ENCODE data around the gene CALR3.

Gene CALR3

DNA sequence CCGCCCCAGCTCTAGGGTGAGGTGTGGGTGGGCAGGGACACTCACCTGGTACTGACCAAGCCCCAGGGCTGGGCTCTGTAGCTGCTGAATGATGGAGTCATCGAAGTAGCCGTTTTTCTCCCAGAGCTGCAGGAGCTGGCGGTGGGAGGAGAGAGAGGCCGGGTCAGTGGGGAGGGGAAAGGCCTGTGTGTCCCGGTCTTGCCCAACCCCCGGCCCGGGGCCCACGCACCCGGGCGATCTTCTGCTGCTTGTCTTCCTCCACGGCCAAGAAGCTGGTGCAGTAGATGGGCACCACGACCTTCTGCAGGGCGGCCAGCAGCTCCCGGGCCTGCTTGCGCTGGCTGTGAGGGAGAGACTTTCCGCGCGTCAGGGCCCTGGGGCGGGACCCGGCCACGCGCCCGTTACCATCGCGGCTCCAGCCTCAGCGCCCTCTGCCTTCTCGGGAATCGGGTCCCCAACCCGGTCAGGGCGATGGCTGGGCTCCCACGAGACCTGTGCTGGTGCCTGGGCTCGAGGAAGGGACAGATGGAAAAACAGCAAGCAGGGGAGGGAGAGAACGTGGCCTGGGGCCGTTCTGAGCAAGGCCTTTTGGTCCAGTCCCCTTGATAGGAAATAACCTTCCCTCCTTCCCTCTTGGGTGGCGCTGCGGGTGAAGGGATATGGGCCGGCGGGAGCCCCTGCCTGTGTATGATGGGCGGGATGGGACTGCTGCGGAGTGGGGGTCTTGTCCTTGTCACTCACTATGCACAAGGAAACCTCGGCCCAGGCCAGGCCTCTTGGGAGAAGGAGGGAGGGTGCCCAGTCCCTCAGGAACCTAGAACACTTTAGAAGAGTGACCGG, 34.8 kb upstream of the CALR3 start:
- no peak for TF ChIP-seq ZNF274 (IDR thresholded peaks at IDR 0.05; ENCODE audit: low read depth, low read length)

GRCh38 chr19:16529466-16530144, 33.6 kb upstream of the CALR3 start:
- TF ChIP-seq ZNF274 (IDR thresholded peaks at IDR 0.05; ENCODE audit: low read depth, low read length) = no peak
- H3K4me3 ChIP-seq (ENCODE audit: low read length) = no peak overlapping the region

More for the DNA sequence above, 34.8 kb upstream of the CALR3 start:
- no peak overlapping the region for H3K4me3 ChIP-seq (ENCODE audit: low read length)

- no peak for TF ChIP-seq ZNF274 (IDR thresholded peaks at IDR 0.05; ENCODE audit: low read depth, low read length)
- no peak overlapping the region for H3K4me3 ChIP-seq (ENCODE audit: low read length)
These were observed 32.1 kb upstream of the CALR3 start for GRCh38 chr19:16527971-16528521.

DNA sequence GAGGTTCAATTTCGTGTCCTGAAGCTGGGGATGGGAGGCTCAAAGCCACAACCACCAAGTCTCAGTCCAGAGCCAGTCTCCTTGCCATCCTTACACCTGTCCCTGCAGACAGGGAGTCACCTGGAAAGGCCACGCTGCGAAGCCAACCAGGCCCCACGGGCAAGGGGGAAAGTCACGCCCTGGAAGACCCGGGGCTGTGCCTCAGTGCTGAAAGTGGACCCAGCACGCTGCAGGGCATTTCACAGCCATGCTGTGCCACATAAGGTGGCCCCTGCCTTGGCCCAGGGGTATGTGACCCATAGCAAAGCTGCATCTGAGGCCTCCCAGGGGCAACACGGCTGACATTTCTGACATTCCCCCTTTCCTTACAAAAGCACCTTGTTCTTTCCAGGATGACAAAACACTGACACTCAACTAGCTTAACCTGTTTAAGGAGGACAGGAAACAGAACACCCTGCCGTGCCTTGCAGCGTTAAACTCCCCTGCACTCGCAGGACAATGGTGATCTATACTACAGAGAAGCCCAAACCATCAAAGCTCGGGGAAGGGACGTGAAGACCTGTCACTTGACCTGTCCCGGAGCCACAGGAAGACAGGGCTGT, 31.5 kb upstream of the CALR3 start:
- H3K4me3 ChIP-seq (ENCODE audit: low read length) = no peak overlapping the region
- no peak for TF ChIP-seq ZNF274 (IDR thresholded peaks at IDR 0.05; ENCODE audit: low read depth, low read length)

GRCh38 chr19:16525751-16526481, 29.9 kb upstream of the CALR3 start:
- no peak overlapping the region for H3K4me3 ChIP-seq (ENCODE audit: low read length)
- TF ChIP-seq ZNF274 (IDR thresholded peaks at IDR 0.05; ENCODE audit: low read depth, low read length) = no peak

DNA sequence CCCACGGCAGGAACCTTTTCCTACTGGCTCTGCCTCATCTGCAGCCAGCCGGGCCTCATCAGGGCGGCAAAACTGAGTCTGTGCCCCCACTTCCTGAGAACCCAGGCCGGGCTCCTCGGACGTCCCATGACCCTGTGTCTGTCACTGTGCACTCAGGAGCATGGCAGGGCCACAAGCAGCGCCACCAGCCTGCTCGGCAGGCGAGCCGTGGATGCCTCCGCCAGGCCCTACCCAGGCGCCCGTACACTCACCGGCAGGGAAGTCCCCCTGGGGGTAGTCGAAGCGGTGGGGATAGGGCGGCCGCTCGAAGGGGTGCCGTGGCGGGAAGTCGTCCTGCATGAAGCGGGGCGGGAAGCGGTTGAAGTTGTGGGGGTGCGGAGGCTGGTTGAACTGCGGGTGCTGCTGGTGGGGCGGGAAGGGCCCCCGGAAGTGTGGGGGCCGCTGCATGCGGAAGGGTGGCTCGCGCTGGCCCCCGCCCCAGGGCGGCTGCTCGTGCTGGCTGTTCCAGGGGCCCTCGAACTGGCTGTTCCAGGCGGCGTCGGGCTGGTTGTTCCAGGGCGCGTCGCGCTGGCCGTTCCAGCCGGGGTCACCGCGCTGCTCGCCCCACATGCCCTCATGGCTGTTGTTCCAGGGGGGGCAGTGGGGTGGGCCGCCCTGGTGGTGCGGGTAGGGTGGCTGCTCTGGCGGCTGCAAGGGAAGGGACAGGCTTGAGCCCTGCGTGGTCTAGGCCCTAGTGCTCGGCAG, 29.2 kb upstream of the CALR3 start:
- no peak overlapping the region for H3K4me3 ChIP-seq (ENCODE audit: low read length)
- no peak for TF ChIP-seq ZNF274 (IDR thresholded peaks at IDR 0.05; ENCODE audit: low read depth, low read length)

- H3K4me3 ChIP-seq (ENCODE audit: low read length) = no peak overlapping the region
- TF ChIP-seq ZNF274 (IDR thresholded peaks at IDR 0.05; ENCODE audit: low read depth, low read length) = no peak
These were observed 26.8 kb upstream of the CALR3 start for GRCh38 chr19:16522559-16523377.

DNA sequence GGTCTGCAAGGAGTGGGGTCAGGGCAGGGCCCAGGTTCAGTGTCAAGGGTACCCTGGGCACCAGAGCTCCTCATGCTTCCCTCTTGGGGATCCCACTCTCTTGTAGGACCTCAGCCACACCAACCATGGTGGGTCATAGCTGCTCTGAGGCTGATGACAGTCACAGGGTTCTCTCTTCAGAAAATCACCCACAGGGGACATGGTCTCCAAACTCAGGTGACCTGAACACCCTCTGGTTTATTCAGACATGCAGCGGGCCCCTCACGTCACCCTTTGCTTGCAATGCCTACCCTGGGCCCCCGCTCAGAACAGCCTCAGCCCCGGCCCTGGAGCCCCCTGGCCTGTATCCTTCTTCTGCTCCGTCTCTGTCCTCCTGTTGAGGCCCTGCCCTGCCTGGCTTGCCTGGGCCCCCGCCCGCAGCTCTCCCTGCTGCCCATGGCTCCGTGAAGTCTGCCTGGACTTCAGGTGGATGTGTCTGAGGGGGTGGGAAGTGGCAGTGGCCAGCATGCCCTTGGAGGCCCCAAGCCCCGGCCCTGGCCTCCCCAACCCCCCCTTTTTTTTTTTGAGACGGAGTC, 25.8 kb upstream of the CALR3 start:
- no peak for TF ChIP-seq ZNF274 (IDR thresholded peaks at IDR 0.05; ENCODE audit: low read depth, low read length)
- no peak overlapping the region for H3K4me3 ChIP-seq (ENCODE audit: low read length)

GRCh38 chr19:16520986-16521624, 25.1 kb upstream of the CALR3 start:
- TF ChIP-seq ZNF274 (IDR thresholded peaks at IDR 0.05; ENCODE audit: low read depth, low read length) = no peak
- H3K4me3 ChIP-seq (ENCODE audit: low read length) = no peak overlapping the region

GRCh38 chr19:16520074-16520973, 24.4 kb upstream of the CALR3 start:
- no peak for TF ChIP-seq ZNF274 (IDR thresholded peaks at IDR 0.05; ENCODE audit: low read depth, low read length)
- no peak overlapping the region for H3K4me3 ChIP-seq (ENCODE audit: low read length)

DNA sequence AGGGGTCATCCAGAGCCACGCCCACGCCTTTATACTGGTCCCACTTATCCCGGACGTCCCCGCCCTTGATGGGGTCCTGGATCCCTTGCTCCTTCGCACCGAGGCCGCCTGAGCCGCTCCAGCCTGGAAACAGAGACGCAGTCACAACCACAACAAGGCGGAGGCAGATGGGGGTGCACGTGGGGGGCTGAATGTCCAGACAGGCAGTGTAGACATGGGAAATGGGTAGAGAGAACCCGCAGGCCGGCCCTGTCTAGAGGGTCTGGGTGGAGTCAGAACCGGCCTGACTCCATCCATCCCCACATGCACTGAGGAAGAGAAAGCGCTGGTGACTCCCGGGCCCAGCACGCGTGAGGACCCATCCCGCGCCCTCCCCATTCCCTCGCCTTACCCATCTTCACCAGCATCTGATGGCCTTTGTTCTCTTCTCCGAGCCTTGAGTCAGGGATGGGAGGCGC, 23.3 kb upstream of the CALR3 start:
- TF ChIP-seq ZNF274 (IDR thresholded peaks at IDR 0.05; ENCODE audit: low read depth, low read length) = no peak
- no peak overlapping the region for H3K4me3 ChIP-seq (ENCODE audit: low read length)
